GM23338 (cell line): ENCODE measurements around the gene TRPV5. TPM values are rescaled to one million over a fixed set of nuclear protein-coding genes. Genes with fewer than 3 reads are reported as not detected.

Experiments used
- ATAC-seq: fragments of 200-7000 bp; cut with Tn5 transposase; 3 replicates; pipeline ENCODE4 v1.9.1; 2020
- DNase-seq: peaks from one replicate; pipeline ENCODE4 v3.0.0-alpha.2; 2015; ENCODE audit warnings: low spot score
- H2AFZ ChIP-seq: fragments of 200-600 bp; sonication (generic); 2 replicates; pipeline ENCODE4 v1.8.0; 2016; ENCODE audit warnings: antibody characterized with exemption, mild to moderate bottlenecking, moderate library complexity
- H3F3A ChIP-seq: fragments of 200-600 bp; sonication (generic); replicated peaks from 2 replicates; pipeline ENCODE4 v1.8.0; 2017; ENCODE audit warnings: antibody characterized with exemption, mixed run types, low read depth
- H3K27ac ChIP-seq: fragments of 200-600 bp; sonication (generic); 2 replicates; pipeline ENCODE4 v1.6.1; 2016; ENCODE audit warnings: low read depth
- H3K27me3 ChIP-seq: fragments of 200-600 bp; sonication (generic); 2 replicates; pipeline ENCODE4 v1.8.0; 2016; ENCODE audit warnings: mild to moderate bottlenecking, mixed run types, moderate library complexity; ENCODE audit not compliant: insufficient read depth
- H3K36me3 ChIP-seq: fragments of 200-600 bp; sonication (generic); 2 replicates; pipeline ENCODE4 v1.8.0; 2016; ENCODE audit warnings: mild to moderate bottlenecking; ENCODE audit not compliant: insufficient read depth
- H3K4me1 ChIP-seq: fragments of 200-600 bp; sonication (generic); 2 replicates; pipeline ENCODE4 v1.8.0; 2016; ENCODE audit warnings: mild to moderate bottlenecking, moderate library complexity; ENCODE audit not compliant: insufficient read depth
- H3K4me2 ChIP-seq: fragments of 200-600 bp; sonication (generic); 2 replicates; pipeline ENCODE4 v1.7.1; 2017; ENCODE audit warnings: mixed run types
- H3K4me3 ChIP-seq: fragments of 200-600 bp; sonication (generic); 2 replicates; pipeline ENCODE4 v1.6.1; 2016; ENCODE audit warnings: mixed run types
- H3K79me2 ChIP-seq: fragments of 200-600 bp; sonication (generic); replicated peaks from 2 replicates; pipeline ENCODE4 v1.8.0; 2017; ENCODE audit warnings: mild to moderate bottlenecking; ENCODE audit not compliant: insufficient read depth
- H3K9me2 ChIP-seq: fragments of 200-600 bp; sonication (generic); 2 replicates; pipeline ENCODE4 v1.8.0; 2017; ENCODE audit not compliant: insufficient read depth
- H4K20me1 ChIP-seq: fragments of 200-600 bp; sonication (generic); replicated peaks from 2 replicates; pipeline ENCODE4 v1.8.0; 2017; ENCODE audit warnings: mild to moderate bottlenecking; ENCODE audit not compliant: insufficient read depth
- H3K27ac Mint-ChIP-seq: 2 replicates; pipeline ENCODE4 v1.8.0; 2020; ENCODE audit warnings: inconsistent platforms, mild to moderate bottlenecking, moderate library complexity, mixed read lengths
- H3K27me3 Mint-ChIP-seq: 3 replicates; pipeline ENCODE4 v1.8.0; 2022; ENCODE audit warnings: low read depth, mild to moderate bottlenecking, moderate library complexity, mixed read lengths, inconsistent platforms; ENCODE audit not compliant: insufficient read depth, poor library complexity
- H3K36me3 Mint-ChIP-seq: 3 replicates; pipeline ENCODE4 v1.8.0; 2021; ENCODE audit warnings: low read depth, mild to moderate bottlenecking, inconsistent platforms, moderate library complexity, mixed read lengths
- H3K4me1 Mint-ChIP-seq: 3 replicates; pipeline ENCODE4 v1.8.0; 2020; ENCODE audit warnings: mild to moderate bottlenecking, inconsistent platforms, mixed read lengths
- H3K4me3 Mint-ChIP-seq: 3 replicates; pipeline ENCODE4 v1.8.0; 2021; ENCODE audit warnings: moderate library complexity, mild to moderate bottlenecking, inconsistent platforms, mixed read lengths
- H3K9me3 Mint-ChIP-seq: 3 replicates; pipeline ENCODE4 v1.8.0; 2020; ENCODE audit warnings: moderate library complexity, mild to moderate bottlenecking, inconsistent platforms, mixed read lengths
- CREB1 ChIP-seq: fragments of 250-450 bp; sonication (Bioruptor Pico); IDR thresholded peaks from 2 replicates; pipeline ENCODE4 v1.5.0; 2020; ENCODE audit warnings: low read depth, mild to moderate bottlenecking, moderate library complexity
- ETS1 ChIP-seq: IDR thresholded peaks from 2 replicates; pipeline ENCODE4 v1.6.1; 2016; ENCODE audit warnings: antibody characterized with exemption
- EZH2 ChIP-seq: fragments of 200-600 bp; sonication (generic); IDR thresholded peaks from one replicate; pipeline ENCODE4 v1.8.0; 2017; ENCODE audit warnings: antibody characterized with exemption, mild to moderate bottlenecking, low read depth; ENCODE audit not compliant: unreplicated experiment
- EZH2phosphoT487 ChIP-seq: fragments of 200-600 bp; sonication (generic); IDR thresholded peaks from one replicate; pipeline ENCODE4 v1.8.1; 2018; ENCODE audit warnings: antibody characterized with exemption; ENCODE audit not compliant: unreplicated experiment
- JUNB ChIP-seq: IDR thresholded peaks from one replicate; pipeline ENCODE4 v1.6.1; 2016; ENCODE audit warnings: antibody characterized with exemption; ENCODE audit not compliant: unreplicated experiment
- NANOG ChIP-seq: IDR thresholded peaks from 2 replicates; pipeline ENCODE4 v1.6.1; 2016; ENCODE audit warnings: antibody characterized with exemption, borderline replicate concordance
- POLR2AphosphoS5 ChIP-seq: IDR thresholded peaks from 2 replicates; pipeline ENCODE4 v1.6.1; 2016; ENCODE audit warnings: antibody characterized with exemption, low read depth
- REST ChIP-seq: IDR thresholded peaks from one replicate; pipeline ENCODE4 v1.6.1; 2018; ENCODE audit warnings: antibody characterized with exemption; ENCODE audit not compliant: unreplicated experiment
- ZNF114 ChIP-seq: fragments of 250-450 bp; sonication (Bioruptor Pico); IDR thresholded peaks from 2 replicates; pipeline ENCODE4 v1.5.0; 2020; ENCODE audit warnings: mild to moderate bottlenecking, moderate library complexity
- ZNF462 ChIP-seq: fragments of 250-450 bp; sonication (Bioruptor Pico); IDR thresholded peaks from 2 replicates; pipeline ENCODE4 v1.5.0; 2020; ENCODE audit warnings: mild to moderate bottlenecking, moderate library complexity
- polyA plus RNA-seq: library from polyadenylated mRNA; unstranded; fragments of >200 nt; fragmentation: Nextera tagmentation; extraction: Ambion mirVana; gene quantifications from 2 replicates; pipeline ENCODE4 v1.2.1, GENCODE V29; 2016
- total RNA-seq: library from RNA; depleted of rRNA; stranded (reverse); fragments of >200 nt; shearing (Covaris generic); gene quantifications from 2 replicates; pipeline ENCODE4 v1.2.3, GENCODE V29; 2014

TRPV5 gene
- total and polyA plus RNA-seq, 2 experiments from 2014 or later = not detected

- TF ChIP-seq REST = no peak
Measured at GRCh38 chr7:142948603-142949002, 15.1 kb upstream of the TRPV5 start (continued).

- H3F3A ChIP-seq = no peaks in the 10 kb centered on the region
- no peak overlapping the region for H3K27ac ChIP-seq
- ATAC-seq (no peak), DNase-seq (no peak)
- Mint-ChIP-seq H3K27ac (no peak overlapping the region), H3K4me1 (no peaks in the 10 kb centered on the region), H3K9me3 (no peaks in the 10 kb centered on the region), H3K36me3 (no peaks in the 10 kb centered on the region), H3K4me3 (no peak overlapping the region), H3K27me3 (peaks cover 5% of the 10 kb centered on the region)
- no peaks in the 10 kb centered on the region for H3K4me1 ChIP-seq
- no peaks in the 10 kb centered on the region for H3K79me2 ChIP-seq
- H3K27me3 ChIP-seq = no peaks in the 10 kb centered on the region
- H2AFZ ChIP-seq = no peak overlapping the region
- H3K4me2 ChIP-seq = no peak overlapping the region
- H4K20me1 ChIP-seq = no peaks in the 10 kb centered on the region
- H3K9me2 ChIP-seq = 0 out of 2 replicates have a peak, but pooled peaks cover 7% of the 10 kb centered on the region
- H3K36me3 ChIP-seq = no peaks in the 10 kb centered on the region
- H3K4me3 ChIP-seq = no peak overlapping the region
- TF ChIP-seq ZNF114 (no peak), POLR2AphosphoS5 (no peak), REST (no peak), ZNF462 (CRISPR knock-in tag) (no peak), ETS1 (no peak), EZH2 (no peak), JUNB (no peak), NANOG (no peak), CREB1 (CRISPR knock-in tag) (no peak), EZH2phosphoT487 (no peak)
Measured at GRCh38 chr7:142945001-142945400, 11.5 kb upstream of the TRPV5 start.
